ENCODE data around the gene ZNF107.
"Not testable (repeated sequence)": the region's sequence is repeated elsewhere in the genome, so short reads cannot be mapped to it uniquely, and the experiment has no call there.

The ZNF107 gene

DNA sequence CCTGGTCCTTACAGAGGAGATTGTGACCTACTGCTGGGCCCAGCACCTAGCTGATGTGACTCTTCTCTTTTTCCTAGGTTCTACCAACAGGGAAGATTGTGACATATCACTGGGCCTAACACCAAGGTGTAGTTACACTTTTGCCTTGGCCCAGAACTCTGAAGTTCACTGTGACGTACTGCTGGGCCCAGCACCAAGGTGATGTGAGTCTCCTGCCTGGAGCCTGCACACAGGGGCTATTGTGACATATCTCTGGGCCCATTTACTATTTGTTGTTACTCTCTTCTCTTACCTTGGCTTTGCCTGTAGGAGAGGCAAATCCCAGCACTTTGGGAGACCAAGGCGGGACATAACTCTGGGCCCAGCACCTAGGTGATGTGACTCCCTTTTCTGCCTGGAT, 23.1 kb upstream of the ZNF107 start:
- DNase-seq: no peak

DNA sequence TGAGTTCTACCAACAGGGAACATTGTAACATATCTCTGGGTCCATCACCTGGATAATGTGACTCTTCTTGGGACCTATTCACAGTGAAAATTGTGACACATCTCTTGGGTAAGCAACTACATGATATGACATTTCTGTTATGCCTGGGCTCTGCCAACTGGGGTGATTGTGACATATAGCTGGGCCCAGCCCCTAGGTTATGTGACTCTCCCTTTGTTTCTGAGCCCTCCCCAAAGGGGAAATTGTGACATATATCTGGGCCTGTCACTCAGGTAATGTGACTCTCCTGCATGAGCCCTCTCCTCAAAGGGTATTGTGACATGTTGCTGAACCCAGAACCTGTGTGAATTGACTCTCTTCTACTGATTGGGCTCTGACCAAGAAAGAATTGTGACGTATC, 22.4 kb upstream of the ZNF107 start:
- no peak for DNase-seq

DNA sequence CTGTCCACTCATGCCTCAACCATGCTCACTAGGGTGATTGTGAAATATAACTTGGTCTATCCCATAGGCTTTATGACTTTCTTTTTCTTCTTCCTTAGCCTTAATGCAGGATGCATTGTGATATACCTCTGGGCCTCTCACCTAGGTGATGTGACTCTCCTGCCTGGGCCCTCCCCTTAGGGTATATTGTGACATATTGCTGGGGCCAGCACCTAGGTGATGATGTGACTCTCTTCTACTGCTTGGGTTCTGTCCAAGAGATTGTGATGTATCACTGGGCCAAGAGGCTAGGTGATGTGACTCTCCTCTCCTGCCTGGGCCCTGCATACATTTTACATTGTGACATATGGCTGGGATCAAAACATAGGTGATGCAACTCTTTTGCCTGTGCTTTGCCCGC, 14.7 kb upstream of the ZNF107 start:
- DNase-seq: no peak

DNA sequence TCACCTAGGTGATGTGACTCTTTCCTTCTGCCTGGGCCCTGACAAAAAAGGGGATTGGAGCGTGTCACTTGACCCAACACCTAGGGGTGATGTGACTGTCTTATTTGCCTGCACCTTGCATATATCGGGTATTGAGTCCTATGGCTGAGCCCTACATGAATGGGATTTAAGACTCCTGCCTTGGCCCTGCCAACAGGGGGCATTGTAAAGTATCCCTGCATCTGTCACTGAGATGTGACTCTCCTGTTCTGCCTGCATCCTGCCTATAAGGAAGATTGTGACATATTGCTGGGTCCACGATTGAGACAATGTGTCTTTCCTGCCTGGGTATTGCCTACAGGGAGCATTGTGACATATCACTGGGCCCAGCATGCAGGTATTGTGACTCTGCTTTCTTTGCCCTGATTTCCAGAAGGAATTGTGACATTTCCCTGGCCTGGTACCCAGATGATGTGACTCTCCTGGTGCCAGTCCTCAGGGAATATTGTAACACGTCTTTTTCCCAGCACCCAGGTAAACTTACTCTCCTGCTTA, 14.2 kb upstream of the ZNF107 start:
- no peak for DNase-seq

DNA sequence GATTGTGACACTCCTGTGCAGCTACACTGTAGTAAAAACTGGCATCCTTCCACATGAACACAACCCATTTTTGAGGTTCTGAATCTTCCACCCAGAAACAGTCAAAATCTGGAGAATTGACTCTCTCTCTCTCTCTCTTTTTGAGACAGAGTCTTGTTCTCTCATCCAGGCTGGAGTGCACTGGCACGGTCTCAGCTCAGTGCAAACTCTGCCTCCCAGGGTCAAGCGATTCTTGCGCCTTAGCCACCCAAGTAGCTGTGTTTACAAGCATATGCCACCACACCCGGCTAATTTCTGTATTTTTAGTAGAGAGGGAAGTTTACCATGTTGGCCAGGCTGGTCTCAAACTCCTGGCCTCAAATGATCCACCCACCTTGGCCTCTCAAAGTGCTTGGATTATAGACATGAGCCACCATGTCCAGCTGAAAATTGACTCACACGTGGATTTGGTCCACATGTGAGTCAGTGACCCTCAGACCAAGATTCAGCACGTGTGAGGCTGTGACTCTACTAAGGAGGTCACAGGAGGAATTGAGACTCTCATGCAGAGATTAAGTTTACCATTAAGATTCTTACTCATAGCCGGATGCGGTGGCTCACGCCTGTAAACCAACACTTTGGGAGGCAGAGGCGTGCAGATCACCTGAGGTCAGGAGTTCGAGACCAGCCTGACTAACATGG, 12.1 kb upstream of the ZNF107 start:
- DNase-seq: no peak

DNA sequence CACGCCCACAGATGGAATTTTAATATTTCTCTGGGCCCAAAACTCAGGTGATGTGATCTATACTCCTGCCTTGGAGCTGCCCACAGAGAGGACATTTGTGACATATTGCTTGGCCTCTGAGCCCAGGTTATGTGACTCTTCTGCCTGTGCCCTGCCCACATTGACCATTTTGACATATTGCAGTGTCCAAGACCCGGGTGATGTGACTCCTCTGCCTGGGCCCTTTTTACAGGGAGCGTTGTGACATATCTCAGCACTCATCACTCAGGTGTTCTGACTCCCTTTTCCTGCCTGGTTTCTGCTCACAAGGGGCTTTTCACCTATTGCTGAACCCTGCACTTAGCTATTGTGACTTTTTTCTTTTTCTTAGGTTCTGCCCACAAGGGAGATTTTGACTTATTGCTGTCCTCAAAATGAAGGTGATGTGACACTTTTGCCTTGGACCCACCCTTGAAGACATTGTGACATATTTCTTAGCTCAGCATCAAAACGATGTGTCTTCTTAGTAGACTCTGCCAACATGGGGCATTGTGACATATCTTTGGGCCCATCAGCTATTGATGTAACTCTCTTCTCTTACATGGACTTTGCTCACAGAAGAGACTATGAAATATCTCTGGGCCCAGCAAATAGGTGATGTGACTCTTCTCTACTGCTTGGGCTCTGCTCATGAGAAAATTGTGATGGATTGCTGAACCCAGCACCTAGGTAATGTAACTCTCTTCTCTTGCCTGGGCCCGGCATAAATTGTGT, 11.0 kb upstream of the ZNF107 start:
- no peak for DNase-seq

DNA sequence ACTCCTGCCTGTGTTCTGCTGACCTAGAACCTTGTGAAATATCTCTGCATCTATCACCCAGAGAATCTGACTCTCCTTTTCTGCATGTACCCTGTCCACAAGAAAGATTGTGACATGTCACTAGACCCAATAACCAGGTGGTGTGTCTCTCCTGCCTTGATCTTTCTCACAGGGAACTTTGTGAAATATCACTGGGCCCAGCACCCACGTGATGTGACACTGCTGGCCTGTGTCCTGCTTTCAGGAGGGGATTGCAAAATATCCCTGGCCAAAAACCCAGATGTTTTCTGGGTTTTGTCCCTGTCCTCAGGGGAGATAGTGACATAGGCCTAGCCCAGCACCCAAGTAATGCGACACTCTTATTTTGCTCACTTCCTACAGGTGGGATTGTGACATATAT, 10.1 kb upstream of the ZNF107 start:
- DNase-seq: no peak

DNA sequence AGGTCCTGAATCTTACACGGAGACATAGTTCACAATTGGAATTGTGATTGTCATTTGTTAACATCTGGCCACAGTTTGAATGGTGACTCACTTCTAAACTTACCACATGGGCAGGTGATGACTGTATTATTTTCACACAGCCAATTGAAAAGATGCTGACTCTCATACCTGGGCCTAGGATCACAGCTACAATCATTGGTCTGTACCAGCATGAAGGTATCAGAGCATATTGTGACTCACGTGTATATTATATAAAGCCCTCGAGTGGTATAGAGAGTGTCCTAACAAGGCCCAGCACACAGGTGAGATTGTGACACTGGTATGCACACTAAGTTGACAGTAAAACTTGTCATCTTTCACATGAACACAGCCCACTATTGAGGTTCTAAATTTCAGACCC, 9.4 kb upstream of the ZNF107 start:
- no peak for DNase-seq

DNA sequence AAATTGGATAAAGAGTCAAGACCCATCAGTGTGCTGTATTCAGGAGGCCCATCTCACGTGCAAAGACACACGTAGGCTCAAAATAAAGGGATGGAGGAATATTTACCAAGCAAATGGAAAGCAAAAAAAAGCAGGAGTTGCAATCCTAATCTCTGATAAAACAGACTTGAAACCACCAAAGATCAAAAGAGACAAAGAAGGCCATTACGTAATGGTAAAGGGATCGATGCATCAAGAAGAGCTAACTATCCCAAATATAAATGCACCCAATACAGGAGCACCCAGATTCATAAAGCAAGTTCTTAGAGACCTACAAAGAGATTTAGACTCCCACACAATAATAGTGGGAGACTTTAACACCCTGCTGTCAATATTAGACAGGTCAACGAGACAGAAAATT, 3.8 kb upstream of the ZNF107 start:
- not testable (repeated sequence) for DNase-seq

DNA sequence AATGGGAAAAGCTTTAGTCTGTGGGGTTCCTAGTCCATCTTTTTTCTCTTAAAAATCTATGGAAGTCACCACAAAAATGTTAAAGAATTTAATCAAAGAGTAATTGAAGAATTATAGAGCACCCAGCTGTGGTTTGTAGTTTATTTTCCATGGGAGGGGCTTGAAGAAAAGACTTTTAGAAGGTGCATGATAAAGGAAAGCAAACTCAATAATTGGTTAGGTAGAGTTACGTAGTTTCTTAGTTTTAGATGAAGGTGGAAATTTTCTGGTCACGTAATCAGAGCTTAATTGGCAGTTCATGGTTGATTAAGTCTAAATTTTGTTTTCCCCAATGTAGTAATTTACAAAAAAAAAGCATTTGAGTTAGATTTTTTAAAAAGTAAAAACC, 724 bp downstream of the ZNF107 start:
- DNase-seq: no peak

DNA sequence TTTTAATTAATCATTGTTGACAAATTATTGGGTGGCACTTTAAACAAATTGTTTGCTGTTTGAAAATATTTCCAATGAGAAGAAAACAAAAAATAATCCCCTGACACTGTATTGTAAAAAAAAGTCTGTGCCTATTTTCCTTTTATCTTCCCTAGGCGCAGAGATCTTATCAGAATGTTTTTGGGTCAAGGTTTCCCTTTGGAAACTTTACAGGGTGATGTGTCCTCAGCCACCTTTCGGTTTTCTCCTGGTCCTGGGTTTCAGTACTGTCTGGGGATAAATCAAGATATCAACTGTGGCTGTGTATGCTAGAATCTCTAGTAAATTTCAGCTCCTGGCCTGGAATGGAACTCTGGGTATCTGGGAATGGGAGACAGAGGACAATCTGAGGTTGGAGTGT, 1.4 kb downstream of the ZNF107 start:
- DNase-seq: no peak

DNA sequence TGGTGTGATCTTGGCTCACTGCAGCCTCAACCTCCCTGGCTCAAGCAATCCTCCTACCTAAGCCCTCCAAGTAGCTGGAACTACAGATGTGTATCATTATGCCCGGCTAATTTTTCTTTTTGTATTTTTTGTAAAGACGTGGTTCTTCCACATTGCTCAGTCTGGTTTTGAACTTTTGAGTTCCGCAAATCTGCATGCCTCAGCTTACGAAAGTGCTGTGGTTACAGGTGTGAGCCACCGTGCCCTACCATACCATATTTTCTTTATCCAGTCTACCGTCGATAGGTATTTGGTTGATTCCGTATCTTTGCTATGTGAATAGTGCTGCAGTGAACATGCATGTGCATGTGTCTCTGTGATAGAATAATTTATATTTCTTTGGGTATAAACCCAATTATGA, 6.5 kb downstream of the ZNF107 start:
- DNase-seq: no peak

DNA sequence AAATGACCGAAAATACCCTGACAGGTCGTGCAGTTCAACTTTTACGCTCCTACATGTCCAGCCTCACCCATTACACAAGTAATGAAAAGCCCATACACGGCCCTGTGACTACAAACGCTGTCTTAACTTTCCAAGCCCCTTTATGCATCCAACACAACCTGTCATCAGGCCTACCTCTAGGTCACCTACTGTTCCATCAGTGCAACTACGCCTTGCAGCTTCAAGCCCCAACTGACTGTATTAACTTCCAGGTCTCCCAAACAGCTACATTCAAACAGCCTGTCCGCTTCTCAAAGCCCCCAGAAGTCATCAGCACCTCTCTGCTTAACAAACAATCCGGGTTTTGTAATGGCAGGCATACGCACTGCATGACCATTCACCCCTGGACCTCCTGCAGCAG, 19.2 kb downstream of the ZNF107 start:
- no peak for DNase-seq

DNA sequence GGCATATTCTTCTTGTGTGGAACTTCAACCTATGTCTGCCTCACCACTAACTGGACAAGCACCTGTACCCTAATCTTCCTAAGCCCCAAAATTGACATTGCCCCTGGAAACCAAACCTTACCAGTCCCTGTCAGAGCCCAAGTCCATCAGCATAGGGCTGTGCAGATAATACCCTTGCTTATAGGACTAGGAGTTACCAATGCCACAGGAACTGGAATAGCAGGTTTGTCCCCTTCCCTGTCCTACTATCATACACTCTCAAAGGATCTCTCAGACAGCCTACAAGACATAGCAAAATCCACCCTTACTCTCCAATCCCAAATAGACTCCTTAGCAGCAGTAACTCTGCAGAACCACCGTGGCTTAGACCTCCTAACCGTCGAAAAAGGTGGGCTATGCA, 19.8 kb downstream of the ZNF107 start:
- DNase-seq: no peak

DNA sequence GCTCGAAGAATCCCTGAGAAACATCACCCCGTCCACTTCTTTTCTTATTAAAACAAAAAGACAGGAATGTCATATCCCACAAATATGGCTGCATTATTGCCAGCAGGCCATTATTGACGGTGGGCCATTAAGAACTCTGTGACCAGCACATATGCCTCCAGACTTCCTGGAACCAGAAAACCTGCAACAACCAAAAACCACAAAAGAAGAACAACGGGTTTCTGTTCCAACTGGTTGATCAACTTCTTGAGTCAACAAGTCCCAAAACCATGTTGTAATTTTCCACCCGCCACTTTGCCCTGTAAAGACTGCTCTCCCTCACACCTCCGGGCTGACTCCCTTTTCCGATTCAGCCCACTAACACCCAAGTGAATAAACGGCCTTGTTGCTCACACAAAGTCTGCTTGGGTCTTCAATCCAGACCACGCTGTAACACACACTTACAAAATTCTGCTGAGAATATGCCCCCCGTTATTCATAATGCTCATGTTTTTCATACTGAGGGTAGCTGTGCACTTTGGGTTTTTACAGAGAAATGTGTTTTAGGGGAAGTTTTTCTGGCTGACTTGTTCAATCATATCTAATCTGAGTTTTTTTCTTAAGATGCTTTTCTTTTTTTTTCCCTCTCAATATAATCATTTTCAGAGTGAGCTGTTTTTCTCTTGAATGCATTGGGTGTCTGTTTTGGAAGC, 20.7 kb downstream of the ZNF107 start:
- DNase-seq: no peak

DNA sequence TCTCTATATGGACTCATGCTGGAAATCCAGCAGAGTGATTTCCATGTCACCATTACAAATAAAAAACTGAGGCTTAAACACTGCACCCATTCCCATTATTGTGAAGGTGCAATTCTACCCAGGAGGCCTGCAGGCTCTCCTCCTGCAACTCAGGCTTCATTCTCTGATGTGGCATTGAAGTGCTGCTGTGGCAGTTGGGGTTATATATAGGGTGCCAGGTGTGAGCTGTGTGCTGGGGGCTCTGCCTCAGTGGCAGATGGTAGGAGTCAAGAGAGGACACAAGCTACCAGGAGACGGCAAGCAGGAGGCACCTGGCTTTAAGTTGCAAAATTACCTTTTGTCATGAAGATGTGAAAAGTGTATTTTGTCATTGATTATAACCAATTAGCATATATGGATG, 21.3 kb downstream of the ZNF107 start:
- DNase-seq: no peak

DNA sequence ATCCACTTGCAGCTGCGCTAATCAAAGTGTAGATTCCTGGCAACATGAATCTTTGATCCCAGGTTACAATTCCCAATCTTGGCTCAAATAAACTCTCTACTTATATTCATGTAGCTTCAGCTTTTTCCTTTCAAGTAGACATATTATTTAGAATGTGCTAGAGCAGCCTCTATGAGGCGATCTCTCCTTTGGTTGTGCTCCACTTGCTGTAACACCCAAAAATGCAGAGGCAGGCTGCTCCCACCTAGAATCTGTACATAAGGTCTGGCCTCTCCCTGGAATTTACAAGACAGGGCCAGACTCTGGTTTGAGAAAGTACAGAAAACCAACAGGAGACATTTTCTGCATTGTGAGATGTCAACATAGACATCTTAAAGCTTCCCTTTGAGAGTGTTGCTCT, 23.1 kb downstream of the ZNF107 start:
- DNase-seq: no peak

DNA sequence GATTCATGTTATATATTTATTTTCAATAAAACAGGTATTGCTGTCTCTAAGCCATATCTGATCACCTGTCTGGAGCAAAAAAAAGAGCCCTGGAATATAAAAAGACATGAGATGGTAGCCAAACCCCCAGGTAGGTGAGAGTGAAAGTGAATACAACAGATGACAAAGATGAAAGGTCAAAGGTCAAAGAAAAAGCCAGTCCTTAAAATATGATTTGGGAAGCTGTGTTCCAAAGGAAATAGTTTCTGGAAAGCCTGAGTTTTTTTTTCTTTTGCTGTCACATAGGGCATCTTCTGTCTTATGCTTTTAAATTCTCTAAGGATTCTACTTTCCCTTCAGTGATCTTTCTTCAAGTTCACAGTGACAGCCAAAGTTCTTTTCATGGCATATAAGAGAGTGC, 25.9 kb downstream of the ZNF107 start:
- DNase-seq: no peak

DNA sequence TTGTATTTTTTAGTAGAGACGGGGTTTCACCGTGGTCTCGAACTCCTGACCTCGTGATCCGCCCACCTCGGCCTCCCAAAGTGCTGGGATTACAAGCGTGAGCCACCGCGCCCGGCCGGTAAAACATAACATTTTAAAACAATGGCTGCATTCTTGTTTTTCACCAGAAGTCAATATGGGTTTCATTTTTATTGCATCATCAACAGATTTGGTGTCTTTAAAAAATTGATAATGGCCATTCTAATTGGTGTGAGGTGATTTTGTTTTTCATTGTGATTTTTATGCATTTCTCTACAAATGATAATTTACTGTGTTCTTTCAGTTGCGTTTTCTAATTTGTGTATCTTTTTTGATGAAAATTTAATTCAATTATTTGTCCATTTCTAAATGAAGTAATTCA, 31.9 kb downstream of the ZNF107 start:
- not testable (repeated sequence) for DNase-seq

DNA sequence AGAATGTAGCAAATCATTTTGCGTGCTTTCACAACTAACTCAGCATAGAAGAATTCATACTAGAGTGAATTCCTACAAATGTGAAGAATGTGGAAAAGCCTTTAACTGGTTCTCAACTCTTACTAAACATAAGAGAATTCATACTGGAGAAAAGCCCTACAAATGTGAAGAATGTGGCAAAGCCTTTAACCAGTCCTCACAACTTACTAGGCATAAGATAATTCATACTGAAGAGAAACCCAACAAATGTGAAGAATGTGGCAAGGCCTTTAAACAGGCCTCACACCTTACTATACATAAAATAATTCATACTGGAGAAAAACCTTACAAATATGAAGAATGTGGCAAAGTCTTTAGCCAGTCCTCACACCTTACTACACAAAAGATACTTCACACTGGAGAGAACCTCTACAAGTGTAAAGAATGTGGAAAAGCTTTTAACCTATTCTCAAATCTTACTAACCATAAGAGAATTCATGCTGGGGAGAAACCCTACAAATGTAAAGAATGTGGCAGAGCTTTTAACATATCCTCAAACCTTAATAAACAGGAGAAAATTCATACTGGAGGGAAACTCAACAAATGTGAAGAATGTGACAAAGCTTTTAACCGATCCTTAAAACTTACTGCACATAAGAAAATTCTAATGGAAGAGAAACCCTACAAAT, 40.8 kb downstream of the ZNF107 start:
- no peak for DNase-seq

DNA sequence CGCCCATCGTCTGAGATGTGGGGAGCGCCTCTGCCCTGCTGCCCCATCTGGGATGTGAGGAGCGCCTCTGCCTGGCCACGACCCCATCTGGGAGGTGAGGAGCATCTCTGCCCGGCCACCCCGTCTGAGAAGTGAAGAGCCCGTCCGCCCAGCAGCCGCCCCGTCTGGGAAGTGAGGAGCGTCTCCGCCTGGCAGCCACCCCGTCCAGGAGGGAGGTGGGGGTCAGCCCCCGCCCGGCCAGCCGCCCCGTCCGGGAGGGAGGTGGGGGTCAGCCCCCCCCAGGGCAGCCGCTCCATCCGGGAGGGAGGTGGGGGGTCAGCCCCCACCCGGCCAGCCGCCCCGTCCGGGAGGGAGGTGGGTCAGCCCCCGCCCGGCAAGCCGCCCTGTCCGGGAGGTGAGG, 52.0 kb downstream of the ZNF107 start:
- not testable (repeated sequence) for DNase-seq

All from amygdala (tissue), 56 donors.